Lower leg skin (tissue), 3 donors: ENCODE data around the gene PCBP2.

Experiments
- CTCF ChIP-seq, 3 donors: fragments of 450-650 bp; IDR thresholded peaks; one replicate each; pipeline ENCODE4 v1.5.1; 2016; ENCODE audit warnings: antibody characterized with exemption in 3 of 3, mild to moderate bottlenecking in 3 of 3, moderate library complexity in 2 of 3
- POLR2A ChIP-seq, 2 donors: fragments of 450-650 bp; IDR thresholded peaks; one replicate each; pipeline ENCODE4 v1.6.1; 2016 to 2017; ENCODE audit warnings: antibody characterized with exemption in 2 of 2, mild to moderate bottlenecking in 1 of 2, moderate library complexity in 1 of 2

- no peak for TF ChIP-seq CTCF (IDR thresholded peaks at IDR 0.05)
- TF ChIP-seq POLR2A (IDR thresholded peaks at IDR 0.05) = no peak
These were observed 35.0 kb downstream of the PCBP2 start for GRCh38 chr12:53486736-53487487.
